ENCODE measurements around the gene DRD1.
A peak's percentile ranks its signal among the peaks of the same experiment; 100 is the strongest.

Gene DRD1

DNA sequence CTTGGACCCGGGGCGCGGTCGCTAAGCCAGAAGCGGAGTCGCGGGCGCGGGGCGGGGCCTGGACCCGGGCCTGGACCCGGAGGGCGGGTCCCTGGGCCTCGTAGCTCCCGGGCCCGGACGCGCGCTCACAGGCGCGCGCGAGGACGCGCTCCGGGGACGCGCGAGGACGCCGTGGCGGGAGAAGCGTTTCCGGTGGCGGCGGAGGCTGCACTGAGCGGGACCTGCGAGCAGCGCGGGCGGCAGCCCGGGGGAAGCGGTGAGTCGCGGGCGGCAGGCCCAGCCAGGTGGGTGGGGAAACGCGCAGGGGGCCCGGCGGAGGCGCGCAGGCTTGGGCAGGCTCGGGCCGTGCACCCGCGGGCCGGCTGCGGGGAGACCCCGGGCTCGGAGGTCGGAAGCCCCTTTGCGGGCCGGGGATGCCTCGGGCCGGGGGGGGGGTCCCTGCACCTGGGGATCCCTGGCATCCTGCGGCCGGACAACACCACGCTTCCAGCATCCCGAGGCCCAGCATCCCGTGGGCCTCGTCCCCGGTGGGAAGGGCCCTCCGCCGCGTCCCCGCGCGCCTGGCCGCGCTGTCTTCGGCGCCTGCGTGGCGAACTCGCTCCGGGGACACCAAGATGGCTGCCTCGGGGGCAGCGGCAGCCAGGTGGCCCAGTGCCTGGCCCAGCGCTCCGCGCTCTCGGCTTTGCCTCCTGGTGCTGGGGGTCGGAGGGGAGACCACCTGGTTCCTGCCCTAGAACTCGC lies 34.6 kb upstream of the DRD1 start, which contains the start of gene SFXN1:
Gene SFXN1 (plus strand): TSS at position 177 of the 741 bp plus-strand sequence. CDS start 13,544 bp downstream, outside the sequence.
- Histone ChIP-seq H3K36me3 (ENCODE audit: insufficient read depth, low read depth, low read length) (peaks cover 34% of the 10 kb centered on the region), H3K9ac (ENCODE audit: low read depth, low read length) (peak within 1 kb of the TSS; percentile 86; the same call in 1 of the 2 replicates), H3K4me1 (ENCODE audit: insufficient read depth, low read length) (peaks cover 6% of the 10 kb centered on the region; the same call in 1 of the 2 replicates)

DNA sequence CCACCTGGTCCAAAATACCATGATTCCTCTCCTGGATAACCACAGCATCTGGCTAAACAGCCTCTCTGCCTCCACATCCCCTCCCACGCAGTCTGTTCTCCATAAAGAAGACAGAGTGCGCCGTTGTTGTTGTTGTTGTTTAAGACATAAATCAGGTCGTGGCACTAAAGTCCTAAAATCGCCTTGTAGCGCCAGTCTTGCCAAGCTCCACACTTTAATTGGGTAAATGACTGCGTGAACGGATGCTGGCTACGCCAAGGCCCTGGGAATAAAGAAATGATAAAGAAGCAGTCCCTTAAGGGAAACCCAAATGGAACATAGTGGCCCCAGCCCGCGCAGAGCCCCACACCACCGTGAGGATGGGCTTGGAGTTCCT lies 34.0 kb upstream of the DRD1 start:
- Histone ChIP-seq H3K27me3 (ENCODE audit: insufficient read depth, low read length) (peaks cover 19% of the 10 kb centered on the region), H3K27ac (ENCODE audit: low read length) (no peak overlapping the region), H3K9me3 (ENCODE audit: insufficient read depth, low read depth, low read length) (no peaks in the 10 kb centered on the region), H3K4me3 (ENCODE audit: low read length) (peak overlapping the region; percentile 94), H3K9ac (ENCODE audit: low read depth, low read length) (peak overlapping the region; percentile 55; the same call in 1 of the 2 replicates), H3K4me1 (ENCODE audit: insufficient read depth, low read length) (peaks cover 6% of the 10 kb centered on the region; the same call in 1 of the 2 replicates), H3K36me3 (ENCODE audit: insufficient read depth, low read depth, low read length) (peaks cover 28% of the 10 kb centered on the region)

More for the DNA sequence above, 34.6 kb upstream of the DRD1 start, which contains the start of gene SFXN1:
- H3K9me3 ChIP-seq (ENCODE audit: insufficient read depth, low read depth, low read length): no peaks in the 10 kb centered on the region
- peaks cover 19% of the 10 kb centered on the region for H3K27me3 ChIP-seq (ENCODE audit: insufficient read depth, low read length)
- peak within 1 kb of the TSS; percentile 94 for H3K4me3 ChIP-seq (ENCODE audit: low read length)
- no peak within 1 kb of the TSS for H3K27ac ChIP-seq (ENCODE audit: low read length)

GRCh38 chr5:175477440-175477839 lies 33.5 kb upstream of the DRD1 start:
- H3K27me3 ChIP-seq (ENCODE audit: insufficient read depth, low read length): peaks cover 19% of the 10 kb centered on the region
- no peaks in the 10 kb centered on the region for H3K9me3 ChIP-seq (ENCODE audit: insufficient read depth, low read depth, low read length)
- H3K9ac ChIP-seq (ENCODE audit: low read depth, low read length): peak overlapping the region; percentile 55; the same call in 1 of the 2 replicates
- peaks cover 22% of the 10 kb centered on the region for H3K36me3 ChIP-seq (ENCODE audit: insufficient read depth, low read depth, low read length)
- peaks cover 6% of the 10 kb centered on the region; the same call in 1 of the 2 replicates for H3K4me1 ChIP-seq (ENCODE audit: insufficient read depth, low read length)
- peak overlapping the region; percentile 94; the same call in 1 of the 2 replicates for H3K4me3 ChIP-seq (ENCODE audit: low read length)
- no peak overlapping the region for H3K27ac ChIP-seq (ENCODE audit: low read length)

- Histone ChIP-seq H3K4me3 (ENCODE audit: low read length) (no peak overlapping the region), H3K36me3 (ENCODE audit: insufficient read depth, low read depth, low read length) (peaks cover under 1% of the 10 kb centered on the region; the same call in 1 of the 2 replicates), H3K9ac (ENCODE audit: low read depth, low read length) (no peak overlapping the region), H3K9me3 (ENCODE audit: insufficient read depth, low read depth, low read length) (no peaks in the 10 kb centered on the region), H3K27me3 (ENCODE audit: insufficient read depth, low read length) (peaks cover 19% of the 10 kb centered on the region), H3K27ac (ENCODE audit: low read length) (no peak overlapping the region), H3K4me1 (ENCODE audit: insufficient read depth, low read length) (peaks cover 6% of the 10 kb centered on the region; the same call in 1 of the 2 replicates)
These were observed 31.3 kb upstream of the DRD1 start for GRCh38 chr5:175475248-175475647.

DNA sequence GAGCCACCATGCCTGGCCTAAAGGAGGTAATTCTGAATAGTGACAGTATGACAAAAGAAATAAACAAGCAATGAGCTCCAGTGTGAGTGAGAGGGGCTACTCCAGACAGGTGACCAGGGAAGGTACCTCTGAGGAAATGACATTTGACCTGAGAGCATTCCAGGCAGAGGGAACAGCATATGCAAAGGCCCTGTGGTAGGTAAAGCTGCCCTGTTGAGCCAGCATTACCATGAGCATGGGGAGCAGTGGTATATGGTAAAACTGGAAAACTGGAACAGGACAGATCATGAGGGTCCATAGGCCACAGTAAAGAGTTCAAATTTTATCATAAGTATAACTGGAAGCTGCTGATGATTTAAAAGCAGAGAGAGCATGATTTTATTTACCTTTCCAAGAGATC lies 28.4 kb upstream of the DRD1 start:
- H3K27me3 ChIP-seq (ENCODE audit: insufficient read depth, low read length): peaks cover 10% of the 10 kb centered on the region

DNA sequence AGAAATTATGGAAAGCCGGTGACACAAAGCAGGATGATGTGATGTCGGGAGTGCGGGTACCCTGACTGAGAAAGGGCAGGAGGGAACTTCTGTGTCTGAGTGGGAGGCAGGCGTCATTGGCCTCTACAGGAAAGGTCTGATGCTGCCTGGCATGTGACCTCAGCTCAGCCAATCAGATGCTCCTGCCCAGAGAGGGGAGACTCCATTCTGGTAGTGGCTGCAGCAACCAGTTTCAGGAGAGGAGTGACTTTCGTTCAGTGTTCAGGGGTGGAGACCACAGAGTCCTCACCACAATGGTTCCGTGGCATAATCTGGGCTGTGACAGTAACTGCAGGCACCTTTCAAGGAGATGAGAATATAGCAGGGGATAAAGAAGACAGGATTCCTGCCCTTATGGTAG lies 27.6 kb upstream of the DRD1 start:
- peaks cover 3% of the 10 kb centered on the region; the same call in 1 of the 2 replicates for H3K27me3 ChIP-seq (ENCODE audit: insufficient read depth, low read length)
- H3K36me3 ChIP-seq (ENCODE audit: insufficient read depth, low read depth, low read length): no peaks in the 10 kb centered on the region
- H3K4me3 ChIP-seq (ENCODE audit: low read length): no peak overlapping the region
- H3K27ac ChIP-seq (ENCODE audit: low read length): no peak overlapping the region
- no peaks in the 10 kb centered on the region for H3K4me1 ChIP-seq (ENCODE audit: insufficient read depth, low read length)
- no peaks in the 10 kb centered on the region for H3K9me3 ChIP-seq (ENCODE audit: insufficient read depth, low read depth, low read length)
- no peak overlapping the region for H3K9ac ChIP-seq (ENCODE audit: low read depth, low read length)

More for the DNA sequence above, 28.4 kb upstream of the DRD1 start:
- no peak overlapping the region for H3K4me3 ChIP-seq (ENCODE audit: low read length)
- H3K36me3 ChIP-seq (ENCODE audit: insufficient read depth, low read depth, low read length): no peaks in the 10 kb centered on the region
- no peak overlapping the region for H3K27ac ChIP-seq (ENCODE audit: low read length)
- no peak overlapping the region for H3K9ac ChIP-seq (ENCODE audit: low read depth, low read length)
- H3K4me1 ChIP-seq (ENCODE audit: insufficient read depth, low read length): no peaks in the 10 kb centered on the region
- no peaks in the 10 kb centered on the region for H3K9me3 ChIP-seq (ENCODE audit: insufficient read depth, low read depth, low read length)

GRCh38 chr5:175471196-175471595 lies 27.2 kb upstream of the DRD1 start:
- Histone ChIP-seq H3K36me3 (ENCODE audit: insufficient read depth, low read depth, low read length) (no peaks in the 10 kb centered on the region), H3K9me3 (ENCODE audit: insufficient read depth, low read depth, low read length) (no peaks in the 10 kb centered on the region), H3K27me3 (ENCODE audit: insufficient read depth, low read length) (peaks cover 3% of the 10 kb centered on the region; the same call in 1 of the 2 replicates), H3K4me3 (ENCODE audit: low read length) (no peak overlapping the region), H3K9ac (ENCODE audit: low read depth, low read length) (no peak overlapping the region), H3K4me1 (ENCODE audit: insufficient read depth, low read length) (no peaks in the 10 kb centered on the region), H3K27ac (ENCODE audit: low read length) (no peak overlapping the region)

DNA sequence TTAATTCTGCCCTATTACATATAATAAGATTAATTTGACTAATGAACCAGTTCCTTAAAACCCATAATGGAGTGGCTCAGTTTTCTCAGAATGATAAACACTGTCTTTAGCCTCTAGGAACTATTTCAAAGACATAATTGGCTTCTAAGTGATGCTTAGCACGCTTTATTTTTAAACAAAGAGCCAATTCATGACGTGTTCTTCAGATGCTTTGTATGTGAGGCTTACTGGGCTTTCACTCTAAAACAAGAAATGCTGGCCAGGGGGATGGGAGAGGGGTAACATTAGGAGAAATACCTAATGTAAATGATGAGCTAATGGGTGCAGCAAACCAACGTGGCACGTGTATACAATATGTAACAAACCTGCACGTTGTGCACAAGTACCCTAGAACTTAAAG lies 26.8 kb upstream of the DRD1 start:
- Histone ChIP-seq H3K9me3 (ENCODE audit: insufficient read depth, low read depth, low read length) (no peaks in the 10 kb centered on the region), H3K9ac (ENCODE audit: low read depth, low read length) (no peak overlapping the region), H3K36me3 (ENCODE audit: insufficient read depth, low read depth, low read length) (no peaks in the 10 kb centered on the region), H3K27ac (ENCODE audit: low read length) (no peak overlapping the region), H3K27me3 (ENCODE audit: insufficient read depth, low read length) (peaks cover 4% of the 10 kb centered on the region; the same call in 1 of the 2 replicates), H3K4me1 (ENCODE audit: insufficient read depth, low read length) (no peaks in the 10 kb centered on the region), H3K4me3 (ENCODE audit: low read length) (no peak overlapping the region)

DNA sequence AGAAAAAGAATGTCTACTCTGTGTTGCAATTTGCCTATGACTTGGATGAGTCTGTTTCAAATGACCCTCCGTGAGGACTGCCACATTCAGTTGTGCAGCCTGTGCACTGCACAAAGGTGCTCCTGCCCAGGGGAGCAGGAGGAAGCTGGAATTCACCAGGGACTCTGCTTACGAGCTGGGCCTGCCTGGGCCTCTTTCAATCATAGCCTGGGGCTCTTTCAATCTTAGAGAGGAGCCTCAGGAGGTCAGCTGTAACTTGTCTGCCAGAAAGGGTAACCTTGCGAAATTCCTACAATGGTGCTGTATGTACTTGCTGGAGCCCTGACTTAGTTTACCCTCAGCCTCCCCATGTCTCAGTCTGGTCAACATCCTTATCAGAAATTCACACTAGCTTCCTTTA lies 25.9 kb upstream of the DRD1 start:
- H3K4me3 ChIP-seq (ENCODE audit: low read length): no peak overlapping the region
- H3K9ac ChIP-seq (ENCODE audit: low read depth, low read length): no peak overlapping the region
- peaks cover 4% of the 10 kb centered on the region; the same call in 1 of the 2 replicates for H3K27me3 ChIP-seq (ENCODE audit: insufficient read depth, low read length)

GRCh38 chr5:175468892-175469291 lies 24.9 kb upstream of the DRD1 start:
- Histone ChIP-seq H3K4me3 (ENCODE audit: low read length) (no peak overlapping the region), H3K27me3 (ENCODE audit: insufficient read depth, low read length) (peaks cover 4% of the 10 kb centered on the region; the same call in 1 of the 2 replicates), H3K4me1 (ENCODE audit: insufficient read depth, low read length) (no peaks in the 10 kb centered on the region)

More for the DNA sequence above, 25.9 kb upstream of the DRD1 start:
- Histone ChIP-seq H3K27ac (ENCODE audit: low read length) (no peak overlapping the region), H3K9me3 (ENCODE audit: insufficient read depth, low read depth, low read length) (no peaks in the 10 kb centered on the region), H3K4me1 (ENCODE audit: insufficient read depth, low read length) (no peaks in the 10 kb centered on the region), H3K36me3 (ENCODE audit: insufficient read depth, low read depth, low read length) (no peaks in the 10 kb centered on the region)

GRCh38 chr5:175467983-175468690 lies 24.2 kb upstream of the DRD1 start:
- Histone ChIP-seq H3K4me1 (ENCODE audit: insufficient read depth, low read length) (no peaks in the 10 kb centered on the region), H3K9me3 (ENCODE audit: insufficient read depth, low read depth, low read length) (no peaks in the 10 kb centered on the region), H3K27me3 (ENCODE audit: insufficient read depth, low read length) (peaks cover 4% of the 10 kb centered on the region; the same call in 1 of the 2 replicates), H3K27ac (ENCODE audit: low read length) (no peak overlapping the region), H3K4me3 (ENCODE audit: low read length) (no peak overlapping the region), H3K36me3 (ENCODE audit: insufficient read depth, low read depth, low read length) (no peaks in the 10 kb centered on the region), H3K9ac (ENCODE audit: low read depth, low read length) (no peak overlapping the region)

More at GRCh38 chr5:175468892-175469291, 24.9 kb upstream of the DRD1 start:
- Histone ChIP-seq H3K9ac (ENCODE audit: low read depth, low read length) (no peak overlapping the region), H3K36me3 (ENCODE audit: insufficient read depth, low read depth, low read length) (no peaks in the 10 kb centered on the region), H3K27ac (ENCODE audit: low read length) (no peak overlapping the region), H3K9me3 (ENCODE audit: insufficient read depth, low read depth, low read length) (no peaks in the 10 kb centered on the region)
